H1 (cell line): ENCODE data around the gene ZNF407. TPM values are rescaled to one million over a fixed set of nuclear protein-coding genes. Genes with fewer than 3 reads are reported as not detected.

Experiments
- CTCF ChIA-PET: fragments of 300-600 bp; sonication (Branson Sonifier 250); formaldehyde crosslinking; loops from one replicate; lab custom pipeline; 2021; ENCODE audit not compliant: partially characterized antibody; lab: Charles Lee
- POLR2A ChIA-PET: fragments of 300-600 bp; sonication (Branson Sonifier 250); formaldehyde crosslinking; loops from one replicate; lab custom pipeline; 2021; ENCODE audit warnings: inconsistent platforms; ENCODE audit not compliant: partially characterized antibody; lab: Charles Lee
- DNase-seq, 2 experiments: peaks; one replicate each; pipeline versions ENCODE4 v3.0.0 to v3.0.0-alpha.2; 2010 to 2022; ENCODE audit warnings: low spot score in 2 of 2, low read depth in 1 of 2, mixed read lengths in 1 of 2
- FAIRE-seq: peaks from 2 replicates; lab custom pipeline; 2011; peaks lifted over from hg19 to GRCh38; lab: Jason Lieb, UNC
- H2AFZ ChIP-seq: 2 replicates; pipeline ENCODE4 v1.8.1; 2012; ENCODE audit warnings: low read length, inconsistent platforms
- H2AK5ac ChIP-seq: 2 replicates; pipeline ENCODE4 v1.6.1; 2013; ENCODE audit warnings: low read depth, low read length
- H2BK120ac ChIP-seq: replicated peaks from 2 replicates; pipeline ENCODE3; 2013; ENCODE audit warnings: low read depth, low read length, inconsistent platforms
- H2BK12ac ChIP-seq: 2 replicates; pipeline ENCODE4 v1.6.1; 2013; ENCODE audit warnings: low read depth, low read length
- H2BK15ac ChIP-seq: 2 replicates; pipeline ENCODE4 v1.6.1; 2013; ENCODE audit warnings: low read length
- H2BK20ac ChIP-seq: 2 replicates; pipeline ENCODE4 v1.6.1; 2013; ENCODE audit warnings: low read length
- H2BK5ac ChIP-seq: 2 replicates; pipeline ENCODE4 v1.6.1; 2013; ENCODE audit warnings: low read depth, low read length
- H3K14ac ChIP-seq: 2 replicates; pipeline ENCODE4 v1.6.1; 2013; ENCODE audit warnings: inconsistent platforms; ENCODE audit not compliant: insufficient read length
- H3K18ac ChIP-seq: 2 replicates; pipeline ENCODE4 v1.6.1; 2013; ENCODE audit warnings: low read length; ENCODE audit errors: extremely low read depth
- H3K23ac ChIP-seq: 2 replicates; pipeline ENCODE4 v1.6.1; 2013; ENCODE audit warnings: inconsistent platforms; ENCODE audit not compliant: insufficient read length
- H3K23me2 ChIP-seq: 2 replicates; pipeline ENCODE4 v1.6.1; 2013; ENCODE audit warnings: low read depth, low read length
- H3K27ac ChIP-seq: 2 replicates; pipeline ENCODE4 v1.6.1; 2011; ENCODE audit warnings: low read depth, low read length, inconsistent platforms
- H3K27me3 ChIP-seq, 4 experiments: replicated peaks in 1 of 4; 1 replicate in 1 of 4; 2 replicates in 3 of 4; pipeline versions ENCODE4 v1.6.1 to v1.8.1; 2011 to 2013; ENCODE audit warnings: low read length in 3 of 4, mild to moderate bottlenecking in 3 of 4, inconsistent platforms in 2 of 4, mixed read lengths in 2 of 4, moderate library complexity in 1 of 4; ENCODE audit not compliant: control insufficient read depth in 3 of 4, insufficient read depth in 3 of 4; ENCODE audit errors: extremely low read depth in 1 of 4
- H3K36me3 ChIP-seq, 4 experiments: 2 replicates each; pipeline versions ENCODE4 v1.6.1 to v1.8.1; 2011 to 2013; ENCODE audit warnings: mild to moderate bottlenecking in 4 of 4, low read length in 3 of 4, moderate library complexity in 2 of 4, control low read depth in 1 of 4, inconsistent platforms in 1 of 4; ENCODE audit not compliant: insufficient read depth in 4 of 4, control insufficient read depth in 2 of 4
- H3K4ac ChIP-seq: replicated peaks from 2 replicates; pipeline ENCODE3; 2013; ENCODE audit warnings: low read length, low read depth, mixed read lengths, inconsistent platforms; ENCODE audit not compliant: insufficient read length
- H3K4me1 ChIP-seq, 4 experiments: replicated peaks in 1 of 4; 1 replicate in 1 of 4; 2 replicates in 3 of 4; pipeline versions ENCODE4 v1.6.1 to v1.8.1; 2011 to 2013; ENCODE audit warnings: low read length in 3 of 4, inconsistent platforms in 2 of 4, mixed read lengths in 1 of 4; ENCODE audit not compliant: insufficient read depth in 4 of 4, control insufficient read depth in 3 of 4
- H3K4me2 ChIP-seq, 2 experiments: 2 replicates each; pipeline versions ENCODE4 v1.6.1 to v1.8.1; 2011 to 2013; ENCODE audit warnings: low read depth in 2 of 2, low read length in 2 of 2, control low read depth in 1 of 2, inconsistent platforms in 1 of 2, mild to moderate bottlenecking in 1 of 2; ENCODE audit not compliant: insufficient read depth in 1 of 2
- H3K4me3 ChIP-seq, 4 experiments: fragments of 200-600, 300-600 bp in 1 of 4; sonication (generic), shearing (Covaris generic), sonication (Bioruptor Twin) in 1 of 4; 2 replicates each; pipeline versions ENCODE4 v1.5.1 to v1.8.1; 2011 to 2016; ENCODE audit warnings: low read length in 4 of 4, low read depth in 3 of 4, control low read depth in 2 of 4, inconsistent platforms in 2 of 4, mild to moderate bottlenecking in 2 of 4, mixed read lengths in 1 of 4, moderate library complexity in 1 of 4; ENCODE audit not compliant: insufficient read depth in 2 of 4; ENCODE audit errors: extremely low read depth in 1 of 4
- H3K56ac ChIP-seq: replicated peaks from 2 replicates; pipeline ENCODE3; 2013; ENCODE audit warnings: low read depth, mild to moderate bottlenecking, mixed read lengths, low read length, inconsistent platforms; ENCODE audit not compliant: insufficient read length
- H3K79me1 ChIP-seq: 2 replicates; pipeline ENCODE4 v1.6.1; 2013; ENCODE audit warnings: low read depth, low read length, control low read depth
- H3K79me2 ChIP-seq, 2 experiments: 2 replicates each; pipeline versions ENCODE4 v1.6.1 to v1.8.1; 2012 to 2013; ENCODE audit warnings: low read length in 2 of 2, mild to moderate bottlenecking in 2 of 2, inconsistent platforms in 1 of 2; ENCODE audit not compliant: insufficient read depth in 2 of 2, control insufficient read depth in 1 of 2
- H3K9ac ChIP-seq, 4 experiments: replicated peaks in 1 of 4; 1 replicate in 1 of 4; 2 replicates in 3 of 4; pipeline versions ENCODE4 v1.6.1 to v1.8.1; 2011 to 2013; ENCODE audit warnings: low read depth in 3 of 4, low read length in 3 of 4, control low read depth in 2 of 4, mild to moderate bottlenecking in 2 of 4, moderate library complexity in 2 of 4, inconsistent platforms in 1 of 4; ENCODE audit errors: extremely low read depth in 1 of 4
- H3K9me3 ChIP-seq, 2 experiments: 2 replicates each; pipeline versions ENCODE4 v1.6.1 to v1.8.1; 2012 to 2013; ENCODE audit warnings: mild to moderate bottlenecking in 2 of 2, moderate library complexity in 2 of 2, control low read depth in 1 of 2, inconsistent platforms in 1 of 2, low read depth in 1 of 2, low read length in 1 of 2, mixed read lengths in 1 of 2; ENCODE audit not compliant: insufficient read depth in 2 of 2
- H4K20me1 ChIP-seq, 2 experiments: replicated peaks in 1 of 2; 2 replicates each; pipeline versions ENCODE3 to v1.8.1; 2011 to 2013; ENCODE audit warnings: inconsistent platforms in 2 of 2, low read length in 2 of 2, mild to moderate bottlenecking in 1 of 2; ENCODE audit not compliant: insufficient read depth in 2 of 2, control insufficient read depth in 1 of 2
- H4K5ac ChIP-seq: 2 replicates; pipeline ENCODE4 v1.6.1; 2013; ENCODE audit warnings: low read length, low read depth, mixed read lengths, inconsistent platforms; ENCODE audit not compliant: insufficient read length
- H4K8ac ChIP-seq: 2 replicates; pipeline ENCODE4 v1.8.0; 2013; ENCODE audit warnings: mild to moderate bottlenecking, moderate library complexity, low read length, inconsistent platforms; ENCODE audit not compliant: insufficient read depth; ENCODE audit errors: extremely low read depth
- H4K91ac ChIP-seq: replicated peaks from 2 replicates; pipeline ENCODE3; 2013; ENCODE audit warnings: low read length, mixed read lengths, inconsistent platforms; ENCODE audit not compliant: insufficient read length
- ASH2L ChIP-seq: fragments of 200-600, 300-600 bp; sonication (generic); IDR thresholded peaks from one replicate; pipeline ENCODE4 v1.7.1; 2017; ENCODE audit warnings: low read length
- CREB1 ChIP-seq: IDR thresholded peaks from 2 replicates; pipeline ENCODE4 v1.6.1; 2012; ENCODE audit warnings: inconsistent platforms
- KDM1A ChIP-seq: fragments of 200-600, 300-600 bp; sonication (generic); IDR thresholded peaks from 2 replicates; pipeline ENCODE4 v1.7.1; 2016; ENCODE audit warnings: mild to moderate bottlenecking, low read length, borderline replicate concordance
- NANOG ChIP-seq: IDR thresholded peaks from 2 replicates; pipeline ENCODE4 v1.6.1; 2011; ENCODE audit warnings: low read length, low read depth, mild to moderate bottlenecking, inconsistent platforms; ENCODE audit not compliant: insufficient read depth, poor library complexity, severe bottlenecking
- NRF1 ChIP-seq: IDR thresholded peaks from 2 replicates; pipeline ENCODE4 v1.6.1; 2011; ENCODE audit warnings: mild to moderate bottlenecking, low read depth, low read length, improper control_type of control experiment
- PHF8 ChIP-seq: fragments of 200-600 bp; sonication (generic); conservative IDR thresholded peaks from 2 replicates; pipeline ENCODE4 v1.7.1; 2012; ENCODE audit warnings: low read depth, mild to moderate bottlenecking, inconsistent platforms, low read length, moderate library complexity
- POLR2A ChIP-seq, 2 experiments: IDR thresholded peaks; 1 replicate in 1 of 2; 2 replicates in 1 of 2; pipeline ENCODE4 v1.6.1; 2011; ENCODE audit warnings: low read depth in 2 of 2, low read length in 2 of 2, mild to moderate bottlenecking in 2 of 2; ENCODE audit errors: control extremely low read depth in 1 of 2
- RBBP5 ChIP-seq: IDR thresholded peaks from 2 replicates; pipeline ENCODE4 v1.7.1; 2012; ENCODE audit warnings: low read depth, mild to moderate bottlenecking, inconsistent platforms, low read length, moderate library complexity, borderline replicate concordance
- RXRA ChIP-seq: IDR thresholded peaks from 2 replicates; pipeline ENCODE4 v1.6.1; 2011; ENCODE audit warnings: low read depth, mild to moderate bottlenecking, low read length, moderate library complexity; ENCODE audit not compliant: insufficient read depth
- SIX5 ChIP-seq: IDR thresholded peaks from 2 replicates; pipeline ENCODE4 v1.6.1; 2011; ENCODE audit warnings: mild to moderate bottlenecking, low read depth, low read length
- SRF ChIP-seq: IDR thresholded peaks from 2 replicates; pipeline ENCODE4 v1.6.1; 2011; ENCODE audit warnings: mild to moderate bottlenecking, low read depth, low read length, moderate library complexity
- TAF1 ChIP-seq: IDR thresholded peaks from 2 replicates; pipeline ENCODE4 v1.6.1; 2011; ENCODE audit warnings: mild to moderate bottlenecking, low read depth, low read length
- WGBS, 2 experiments: shearing (Covaris generic) in 1 of 2; methylation state at CpG; one replicate each; pipeline versions ENCODE4 v1.1.6 to v1.1.7; 2013 to 2015; ENCODE audit warnings: low lambda C conversion rate in 2 of 2, mixed read lengths in 2 of 2, inconsistent platforms in 1 of 2, low coverage in 1 of 2, missing lambda C conversion rate in 1 of 2; ENCODE audit not compliant: insufficient replicate concordance in 2 of 2, insufficient coverage in 1 of 2, insufficient read length in 1 of 2; ENCODE audit errors: extremely low coverage in 1 of 2, missing lambda C conversion rate in 1 of 2; 5-methylcytosine and 5-hydroxymethylcytosine counted together
- polyA plus RNA-seq, 7 experiments: library from polyadenylated mRNA; depleted of rRNA in 3 of 7; stranded (reverse) in 5 of 7; unstranded in 2 of 7; fragments of >200 nt in 5 of 7; fragments of 200-250 nt in 2 of 7; gene quantifications; 1 replicate in 5 of 7; 2 replicates in 1 of 7; 4 replicates in 1 of 7; pipeline versions ENCODE4 v1.2.1 to v1.2.3, GENCODE V29; 2011 to 2013; ENCODE audit warnings: missing spikeins in 2 of 7, mixed read lengths in 2 of 7
- total RNA-seq: library from RNA; stranded (reverse); fragmentation: NEBNext Ultra II Directional; extraction: Animal tissue kit (Norgen Biotek cat#: 25700); gene quantifications from 2 replicates; pipeline ENCODE4 v1.2.1, GENCODE V29; 2021
- TF ChIP-seq, protein P1 (sequence below): IDR thresholded peaks from 2 replicates; pipeline ENCODE4 v1.6.1; 2011; ENCODE audit warnings: low read depth, mild to moderate bottlenecking, low read length; ENCODE audit not compliant: insufficient read depth

Gene ZNF407
- total and polyA plus RNA-seq, 2 of the 8 experiments (the other 6 are each of a cell fraction or from before 2014, with no cell fraction given) = 1.5 to 6.8 TPM

DNA sequence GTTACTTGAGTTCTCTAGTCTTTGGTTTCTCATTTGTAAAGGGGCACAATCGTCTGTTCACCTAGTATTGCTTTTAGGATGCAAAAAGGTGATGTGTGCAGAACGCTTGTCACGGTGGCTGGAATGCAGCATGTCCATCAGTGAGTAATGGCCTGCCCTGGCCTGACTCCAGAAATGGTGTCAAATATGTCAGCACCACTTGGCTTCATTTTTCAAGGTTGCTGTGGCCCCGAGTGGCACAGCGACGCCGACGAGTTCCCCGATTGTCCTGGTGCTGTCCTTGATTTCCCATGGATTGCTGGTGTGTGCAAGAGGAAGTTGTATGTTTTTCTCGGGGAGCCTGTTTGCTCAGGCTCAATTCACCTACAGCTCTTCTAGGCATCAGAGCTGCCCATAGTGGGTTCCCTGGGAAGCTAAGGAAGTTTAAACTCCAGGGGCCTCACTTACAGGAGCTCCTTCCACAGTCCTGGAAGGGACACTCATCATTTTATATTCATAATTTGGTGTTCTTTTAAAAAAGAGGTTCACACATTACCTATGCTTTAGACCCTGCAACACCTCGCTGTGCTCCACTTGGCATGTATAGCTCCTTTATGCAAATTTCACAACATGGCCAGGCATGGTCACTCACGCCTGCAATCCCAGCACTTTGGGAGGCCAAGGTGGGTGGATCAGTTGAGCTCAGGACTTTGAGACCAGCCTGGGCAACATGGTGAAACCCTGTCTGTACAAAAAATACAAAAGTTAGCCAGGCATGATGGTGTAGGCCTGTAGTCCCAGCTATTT, 25.6 kb upstream of the ZNF407 start:
- ChIA-PET POLR2A (no interaction called here), CTCF (interaction anchor here (1.6 to 2.2 kb wide), 2 partner anchors 9 to 375 kb away, joined by 3 to 5 read pairs; no protein-coding TSS in a partner anchor)
- no peak overlapping the region for H3K9ac ChIP-seq
- 90% methylated on average over 7 of the region's 12 CpGs; no CpG with 5 or more reads in 1 of the 2 experiments for WGBS, 2 experiments
- H2AFZ ChIP-seq = no peak overlapping the region
- H2BK5ac ChIP-seq = no peak overlapping the region
- H3K9me3 ChIP-seq = peaks cover 2 to 8% of the 10 kb centered on the region in 2 experiments; a peak in 2 of 4 replicates
- no peak overlapping the region for H2BK20ac ChIP-seq
- no peak overlapping the region for H2BK120ac ChIP-seq
- H3K27ac ChIP-seq = no peak overlapping the region
- no peaks in the 10 kb centered on the region for H3K36me3 ChIP-seq
- no peak overlapping the region for H4K91ac ChIP-seq
- H3K4ac ChIP-seq = no peak overlapping the region
- H3K23ac ChIP-seq = no peak overlapping the region
- no peak overlapping the region for H3K18ac ChIP-seq
- H2AK5ac ChIP-seq = no peak overlapping the region
- no peak overlapping the region for H3K4me3 ChIP-seq
- DNase-seq = no peak
- no peaks in the 10 kb centered on the region for H3K79me2 ChIP-seq
- no peaks in the 10 kb centered on the region for H3K4me1 ChIP-seq
- no peaks in the 10 kb centered on the region for H3K27me3 ChIP-seq
- H4K8ac ChIP-seq = no peak overlapping the region
- H4K20me1 ChIP-seq = peaks cover 0 to 2% of the 10 kb centered on the region in 2 experiments
- no peak for FAIRE-seq
- peaks cover 5% of the 10 kb centered on the region; the same call in 1 of the 2 replicates for H3K23me2 ChIP-seq
- H4K5ac ChIP-seq = no peak overlapping the region
- no peak overlapping the region for H2BK15ac ChIP-seq
- H3K4me2 ChIP-seq = no peak overlapping the region
- H2BK12ac ChIP-seq = no peak overlapping the region
- H3K79me1 ChIP-seq = no peaks in the 10 kb centered on the region
- H3K14ac ChIP-seq = no peak overlapping the region
- no peak overlapping the region for H3K56ac ChIP-seq
- TF ChIP-seq RBBP5 (no peak), SIX5 (no peak), NRF1 (no peak), TAF1 (no peak), CREB1 (no peak), SRF (no peak), NANOG (no peak), RXRA (no peak), PHF8 (no peak), KDM1A (no peak), POLR2A (IDR thresholded peaks at IDR 0.05; ENCODE audit: control extremely low read depth in 1 of 2, low read depth in 2 of 2, low read length in 2 of 2) (no peak), ASH2L (no peak)
- TF ChIP-seq, protein P1, sequence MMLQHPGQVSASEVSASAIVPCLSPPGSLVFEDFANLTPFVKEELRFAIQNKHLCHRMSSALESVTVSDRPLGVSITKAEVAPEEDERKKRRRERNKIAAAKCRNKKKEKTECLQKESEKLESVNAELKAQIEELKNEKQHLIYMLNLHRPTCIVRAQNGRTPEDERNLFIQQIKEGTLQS = no peak
